Neural cell (in vitro differentiated cells): ENCODE results near the gene DDI1.

Experiments used
- POLR2AphosphoS5 ChIP-seq: IDR thresholded peaks from 2 replicates; pipeline ENCODE4 v1.6.1; 2012
- TF ChIP-seq, protein P1 (sequence below): fragments of 450-650 bp; IDR thresholded peaks from 2 replicates; pipeline ENCODE4 v1.5.1; 2014; ENCODE audit warnings: antibody characterized with exemption, mild to moderate bottlenecking, moderate library complexity; ENCODE audit not compliant: poor library complexity, severe bottlenecking

GRCh38 chr11:104015649-104016415 is 20.6 kb upstream of the DDI1 start:
- TF ChIP-seq, protein P1, sequence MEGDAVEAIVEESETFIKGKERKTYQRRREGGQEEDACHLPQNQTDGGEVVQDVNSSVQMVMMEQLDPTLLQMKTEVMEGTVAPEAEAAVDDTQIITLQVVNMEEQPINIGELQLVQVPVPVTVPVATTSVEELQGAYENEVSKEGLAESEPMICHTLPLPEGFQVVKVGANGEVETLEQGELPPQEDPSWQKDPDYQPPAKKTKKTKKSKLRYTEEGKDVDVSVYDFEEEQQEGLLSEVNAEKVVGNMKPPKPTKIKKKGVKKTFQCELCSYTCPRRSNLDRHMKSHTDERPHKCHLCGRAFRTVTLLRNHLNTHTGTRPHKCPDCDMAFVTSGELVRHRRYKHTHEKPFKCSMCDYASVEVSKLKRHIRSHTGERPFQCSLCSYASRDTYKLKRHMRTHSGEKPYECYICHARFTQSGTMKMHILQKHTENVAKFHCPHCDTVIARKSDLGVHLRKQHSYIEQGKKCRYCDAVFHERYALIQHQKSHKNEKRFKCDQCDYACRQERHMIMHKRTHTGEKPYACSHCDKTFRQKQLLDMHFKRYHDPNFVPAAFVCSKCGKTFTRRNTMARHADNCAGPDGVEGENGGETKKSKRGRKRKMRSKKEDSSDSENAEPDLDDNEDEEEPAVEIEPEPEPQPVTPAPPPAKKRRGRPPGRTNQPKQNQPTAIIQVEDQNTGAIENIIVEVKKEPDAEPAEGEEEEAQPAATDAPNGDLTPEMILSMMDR: no peak
- no peak for TF ChIP-seq POLR2AphosphoS5
